MM.1S (cell line): ENCODE data around the gene PIGR.

Experiments used
- CTCF ChIP-seq: fragments of 300-600 bp; sonication (generic); IDR thresholded peaks from 2 replicates; pipeline ENCODE4 v1.5.1; 2016; ENCODE audit warnings: antibody characterized with exemption, low read length, mixed read lengths
- EZH2phosphoT487 ChIP-seq: fragments of 300-600 bp; sonication (generic); IDR thresholded peaks from 2 replicates; pipeline ENCODE4 v1.6.1; 2018; ENCODE audit warnings: antibody characterized with exemption, low read length

- TF ChIP-seq CTCF (no peak), EZH2phosphoT487 (no peak)
Measured at GRCh38 chr1:206900149-206900548, 46.1 kb downstream of the PIGR start.
